AG10803 (cell line): ENCODE measurements around the gene PRKD3.

Source experiments
- DNase-seq: peaks from one replicate; pipeline ENCODE4 v3.0.0; 2010; ENCODE audit warnings: low read depth
- H3K4me3 ChIP-seq: 2 replicates; pipeline ENCODE4 v1.5.1; 2011; ENCODE audit warnings: mild to moderate bottlenecking, low read length, control low read depth
- CTCF ChIP-seq: conservative IDR thresholded peaks from 2 replicates; pipeline ENCODE4 v1.5.1; 2011; ENCODE audit warnings: mild to moderate bottlenecking, low read length, control low read depth, inconsistent platforms

PRKD3 gene

GRCh38 chr2:37324786-37325624 lies at the start of gene PRKD3:
Gene PRKD3, minus strand, starts transcription at chr2:37324833. Its CDS starts 8,309 bp downstream, at chr2:37316524.
- peak within 1 kb of the TSS; percentile 83 for H3K4me3 ChIP-seq
- DNase-seq: peak; percentile 40
- TF ChIP-seq CTCF: no peak

GRCh38 chr2:37372000-37372399 lies 47.4 kb upstream of the PRKD3 start:
- TF ChIP-seq CTCF: no peak
- no peak for DNase-seq
- no peak overlapping the region for H3K4me3 ChIP-seq

- H3K4me3 ChIP-seq: no peak overlapping the region
- DNase-seq: peak; percentile 29
- TF ChIP-seq CTCF: no peak
These were observed 46.0 kb upstream of the PRKD3 start for GRCh38 chr2:37370666-37371065.

- DNase-seq: no peak
- no peak overlapping the region for H3K4me3 ChIP-seq
- TF ChIP-seq CTCF: no peak
These were observed 43.4 kb upstream of the PRKD3 start for GRCh38 chr2:37367984-37368383.

GRCh38 chr2:37367310-37367709 lies 42.7 kb upstream of the PRKD3 start:
- TF ChIP-seq CTCF: no peak

GRCh38 chr2:37366773-37367172 lies 42.1 kb upstream of the PRKD3 start:
- no peak for DNase-seq
- H3K4me3 ChIP-seq: no peak overlapping the region
- no peak for TF ChIP-seq CTCF

More at GRCh38 chr2:37367310-37367709, 42.7 kb upstream of the PRKD3 start:
- no peak overlapping the region for H3K4me3 ChIP-seq
- DNase-seq: no peak

- peak; percentile 64 for DNase-seq
- no peak overlapping the region for H3K4me3 ChIP-seq
- no peak for TF ChIP-seq CTCF
These were observed 41.0 kb upstream of the PRKD3 start for GRCh38 chr2:37365669-37366068.
